CD4-positive, alpha-beta T cell (primary cell): Measurements from ENCODE around the gene LKAAEAR1. TPM values are rescaled to one million over a fixed set of nuclear protein-coding genes. Genes with fewer than 3 reads are reported as not detected.
"Not testable (repeated sequence)": the region's sequence is repeated elsewhere in the genome, so short reads cannot be mapped to it uniquely, and the experiment has no call there.

ENCODE experiments used
- ATAC-seq: fragments of 200-7000 bp; cut with Tn5 transposase; one replicate; pipeline ENCODE4 v1.10.0; 2022; ENCODE audit warnings: mild to moderate bottlenecking; ENCODE audit not compliant: poor library complexity
- CTCF ChIA-PET: fragments of 350-600 bp; sonication (Branson Sonifier 250); formaldehyde crosslinking; loops from one replicate; lab custom pipeline; 2021; ENCODE audit warnings: antibody characterized with exemption, inconsistent platforms; lab: Charles Lee
- POLR2A ChIA-PET: fragments of 350-600 bp; sonication (Branson Sonifier 250); formaldehyde crosslinking; loops from one replicate; lab custom pipeline; 2021; ENCODE audit warnings: antibody characterized with exemption, inconsistent platforms; lab: Charles Lee
- DNase-seq, 14 experiments: peaks; one replicate each; pipeline ENCODE4 v3.0.0-alpha.2; 2013 to 2020; ENCODE audit warnings: mixed read lengths in 2 of 14
- H3K27ac ChIP-seq, 2 donors: one replicate each; pipeline versions ENCODE4 v1.5.1 to v1.7.0; 2013; ENCODE audit warnings: low read length in 2 of 2, low read depth in 1 of 2, mild to moderate bottlenecking in 1 of 2
- H3K27me3 ChIP-seq, 2 experiments: 1 replicate in 1 of 2; 2 replicates in 1 of 2; pipeline versions ENCODE4 v1.6.1 to v1.7.0; 2013; ENCODE audit warnings: low read length in 2 of 2, control low read depth in 1 of 2, mild to moderate bottlenecking in 1 of 2, moderate library complexity in 1 of 2; ENCODE audit not compliant: insufficient read depth in 2 of 2, control insufficient read depth in 1 of 2
- H3K36me3 ChIP-seq: one replicate; pipeline ENCODE4 v1.6.1; 2013; ENCODE audit warnings: low read length, control low read depth; ENCODE audit not compliant: insufficient read depth
- H3K4me1 ChIP-seq: one replicate; pipeline ENCODE4 v1.6.1; 2013; ENCODE audit warnings: low read length, control low read depth; ENCODE audit not compliant: insufficient read depth
- H3K4me3 ChIP-seq: one replicate; pipeline ENCODE4 v1.5.1; 2013; ENCODE audit warnings: mild to moderate bottlenecking, low read length, moderate library complexity
- H3K9me3 ChIP-seq, 2 experiments: 1 replicate in 1 of 2; 2 replicates in 1 of 2; pipeline versions ENCODE4 v1.6.1 to v1.7.0; 2013; ENCODE audit warnings: low read length in 2 of 2, mild to moderate bottlenecking in 2 of 2, control low read depth in 1 of 2, moderate library complexity in 1 of 2; ENCODE audit not compliant: control insufficient read depth in 1 of 2, insufficient read depth in 1 of 2
- H3K27ac Mint-ChIP-seq: one replicate; pipeline ENCODE4 v1.8.0; 2020; ENCODE audit warnings: mixed read lengths
- H3K27me3 Mint-ChIP-seq: one replicate; pipeline ENCODE4 v1.8.0; 2021; ENCODE audit warnings: mixed read lengths
- H3K36me3 Mint-ChIP-seq: one replicate; pipeline ENCODE4 v1.8.0; 2021; ENCODE audit warnings: low read depth, mixed read lengths
- H3K4me1 Mint-ChIP-seq: one replicate; pipeline ENCODE4 v1.8.0; 2021; ENCODE audit warnings: low read depth, mixed read lengths
- H3K4me3 Mint-ChIP-seq: one replicate; pipeline ENCODE4 v1.8.0; 2020; ENCODE audit warnings: mild to moderate bottlenecking, mixed read lengths
- H3K9me3 Mint-ChIP-seq: one replicate; pipeline ENCODE4 v1.8.0; 2020; ENCODE audit warnings: mixed read lengths
- intact Hi-C, 2 experiments: fragments of 100-400 bp; cut with DNase I in 1 of 2; cut with micrococcal nuclease in 1 of 2; formaldehyde crosslinking; loops; one replicate each; pipeline versions ENCODE4 v1.15.1 to v1.9.0; 2023 to 2025; cut with DNase I, micrococcal nuclease
- total RNA-seq, 174 experiments: library from RNA in 2 of 174; stranded (reverse) in 2 of 174; gene quantifications; one replicate each; pipeline ENCODE4 v1.2.3 and lab custom pipeline; 2021 to 2026
- TF ChIP-seq, protein P1 (sequence below): fragments of 200-600 bp; IDR thresholded peaks from one replicate; pipeline ENCODE4 v1.8.0; 2022; ENCODE audit warnings: antibody characterized with exemption, mild to moderate bottlenecking

Gene LKAAEAR1
- total RNA-seq, 2 experiments from 2014 or later: 0.30 to 0.39 TPM

DNA sequence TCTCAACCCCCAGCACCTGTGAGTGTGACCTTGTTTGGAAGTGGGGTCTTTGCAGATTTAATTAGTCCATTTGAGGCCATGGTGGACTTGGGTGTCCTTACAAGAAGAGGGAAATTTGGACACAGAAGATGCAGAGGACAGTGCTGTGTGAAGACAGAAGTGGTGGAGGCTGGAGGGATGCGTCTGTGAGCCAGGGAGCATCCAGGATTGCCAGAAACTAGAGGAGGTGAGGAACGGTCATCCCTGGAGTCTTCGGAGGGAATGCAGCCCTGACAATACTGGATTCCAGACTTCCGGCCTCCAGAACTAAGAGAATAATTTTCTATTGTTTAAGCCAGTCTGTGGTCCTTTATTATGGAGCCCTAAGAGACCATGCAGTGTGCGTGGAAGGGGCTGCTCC, 46.1 kb upstream of the LKAAEAR1 start:
- CTCF ChIA-PET: no interaction called here
- POLR2A ChIA-PET: no interaction called here
- no peak overlapping the region for H3K4me3 ChIP-seq
- peaks cover 6 to 8% of the 10 kb centered on the region in 2 experiments for H3K27me3 ChIP-seq
- no peak for ATAC-seq
- Mint-ChIP-seq H3K27ac (no peak overlapping the region), H3K36me3 (no peaks in the 10 kb centered on the region), H3K4me1 (no peaks in the 10 kb centered on the region), H3K27me3 (peaks cover 35% of the 10 kb centered on the region), H3K4me3 (no peak overlapping the region), H3K9me3 (no peaks in the 10 kb centered on the region)
- H3K9me3 ChIP-seq: no peaks in the 10 kb centered on the region
- DNase-seq: no peak
- TF ChIP-seq, protein P1, sequence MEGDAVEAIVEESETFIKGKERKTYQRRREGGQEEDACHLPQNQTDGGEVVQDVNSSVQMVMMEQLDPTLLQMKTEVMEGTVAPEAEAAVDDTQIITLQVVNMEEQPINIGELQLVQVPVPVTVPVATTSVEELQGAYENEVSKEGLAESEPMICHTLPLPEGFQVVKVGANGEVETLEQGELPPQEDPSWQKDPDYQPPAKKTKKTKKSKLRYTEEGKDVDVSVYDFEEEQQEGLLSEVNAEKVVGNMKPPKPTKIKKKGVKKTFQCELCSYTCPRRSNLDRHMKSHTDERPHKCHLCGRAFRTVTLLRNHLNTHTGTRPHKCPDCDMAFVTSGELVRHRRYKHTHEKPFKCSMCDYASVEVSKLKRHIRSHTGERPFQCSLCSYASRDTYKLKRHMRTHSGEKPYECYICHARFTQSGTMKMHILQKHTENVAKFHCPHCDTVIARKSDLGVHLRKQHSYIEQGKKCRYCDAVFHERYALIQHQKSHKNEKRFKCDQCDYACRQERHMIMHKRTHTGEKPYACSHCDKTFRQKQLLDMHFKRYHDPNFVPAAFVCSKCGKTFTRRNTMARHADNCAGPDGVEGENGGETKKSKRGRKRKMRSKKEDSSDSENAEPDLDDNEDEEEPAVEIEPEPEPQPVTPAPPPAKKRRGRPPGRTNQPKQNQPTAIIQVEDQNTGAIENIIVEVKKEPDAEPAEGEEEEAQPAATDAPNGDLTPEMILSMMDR: no peak
- no peaks in the 10 kb centered on the region for H3K4me1 ChIP-seq
- H3K27ac ChIP-seq: no peak overlapping the region
- no peaks in the 10 kb centered on the region for H3K36me3 ChIP-seq
- intact Hi-C loops: no loop called here

GRCh38 chr20:64129146-64129782, 45.1 kb upstream of the LKAAEAR1 start:
- no peaks in the 10 kb centered on the region for H3K4me1 ChIP-seq

GRCh38 chr20:64123517-64123916, 39.3 kb upstream of the LKAAEAR1 start:
- H3K9me3 Mint-ChIP-seq, H3K36me3 Mint-ChIP-seq, H3K27ac ChIP-seq, ATAC-seq, POLR2A ChIA-PET, H3K27ac Mint-ChIP-seq, H3K9me3 ChIP-seq, DNase-seq, H3K36me3 ChIP-seq, H3K4me3 Mint-ChIP-seq, H3K27me3 ChIP-seq, H3K4me1 Mint-ChIP-seq, H3K4me3 ChIP-seq: not testable (repeated sequence)
- peaks cover 13% of the 10 kb centered on the region for H3K4me1 ChIP-seq
- CTCF ChIA-PET: interaction anchor here (4.0 kb wide), 1 partner anchor 41 kb away, joined by 25 read pairs; the partner anchor contains the start of gene LKAAEAR1
- peaks cover 21% of the 10 kb centered on the region for H3K27me3 Mint-ChIP-seq
- intact Hi-C loops: loop anchor here (5.0 to 10.0 kb wide), 5 partner anchors 141 to 626 kb away; partner anchors contain the start of genes EEF1A2 (in 1 of the 2), PRPF6 (in 1 of the 2) and PTK6 (in 1 of the 2)

More at GRCh38 chr20:64129146-64129782, 45.1 kb upstream of the LKAAEAR1 start:
- H3K4me3 Mint-ChIP-seq: no peak overlapping the region
- no peak overlapping the region for H3K4me3 ChIP-seq
- H3K27me3 ChIP-seq: peaks cover 6 to 8% of the 10 kb centered on the region in 2 experiments
- no peak overlapping the region for H3K27ac ChIP-seq
- TF ChIP-seq, protein P1: no peak
- ATAC-seq (no peak), DNase-seq (no peak)
- no peak overlapping the region for H3K27ac Mint-ChIP-seq
- H3K36me3 Mint-ChIP-seq: no peaks in the 10 kb centered on the region
- H3K27me3 Mint-ChIP-seq: peaks cover 40% of the 10 kb centered on the region
- ChIA-PET CTCF (no interaction called here), POLR2A (no interaction called here)
- no peaks in the 10 kb centered on the region for H3K36me3 ChIP-seq
- no peaks in the 10 kb centered on the region for H3K9me3 ChIP-seq
- H3K9me3 Mint-ChIP-seq: no peaks in the 10 kb centered on the region
- no peaks in the 10 kb centered on the region for H3K4me1 Mint-ChIP-seq
- intact Hi-C loops: loop anchor here in 1 of 2 experiments (10.0 kb wide), 1 partner anchor 344 kb away; no protein-coding TSS in a partner anchor

- H3K9me3 ChIP-seq, H3K36me3 Mint-ChIP-seq, H3K27ac Mint-ChIP-seq, H3K4me1 Mint-ChIP-seq, DNase-seq, H3K9me3 Mint-ChIP-seq, H3K36me3 ChIP-seq, H3K4me3 Mint-ChIP-seq, H3K4me3 ChIP-seq, H3K27ac ChIP-seq, H3K27me3 ChIP-seq, ATAC-seq: not testable (repeated sequence)
- POLR2A ChIA-PET: interaction anchor here (0.7 kb wide), 1 partner anchor 645 kb away, joined by 4 read pairs; no protein-coding TSS in a partner anchor
- peaks cover 15% of the 10 kb centered on the region for H3K27me3 Mint-ChIP-seq
- peaks cover 13% of the 10 kb centered on the region for H3K4me1 ChIP-seq
- CTCF ChIA-PET: interaction anchor here (1.5 to 4.0 kb wide), 2 partner anchors 40 to 85 kb away, joined by 8 to 25 read pairs; partner anchors contain the start of gene LKAAEAR1
- intact Hi-C loops: loop anchor here (5.0 to 10.0 kb wide), 5 partner anchors 141 to 626 kb away; partner anchors contain the start of genes EEF1A2 (in 1 of the 2), PRPF6 (in 1 of the 2) and PTK6 (in 1 of the 2)
These were observed 38.7 kb upstream of the LKAAEAR1 start for GRCh38 chr20:64122927-64123326.
